Parathyroid adenoma (tissue), 2 donors: ENCODE results near the gene MTHFD2L.
"Not testable (repeated sequence)": the region's sequence is repeated elsewhere in the genome, so short reads cannot be mapped to it uniquely, and the experiment has no call there.

Experiments used
- H2AFZ ChIP-seq: fragments of 300-600 bp; sonication (generic); one replicate; pipeline ENCODE4 v1.7.0; 2017; ENCODE audit warnings: antibody characterized with exemption, mild to moderate bottlenecking
- H3K27ac ChIP-seq: fragments of 300-600 bp; sonication (generic); one replicate; pipeline ENCODE4 v1.7.0; 2017
- H3K27me3 ChIP-seq: fragments of 300-600 bp; sonication (generic); one replicate; pipeline ENCODE4 v1.7.0; 2017; ENCODE audit warnings: low read length; ENCODE audit not compliant: control insufficient read depth, insufficient read depth
- H3K36me3 ChIP-seq: fragments of 300-600 bp; sonication (generic); one replicate; pipeline ENCODE4 v1.7.0; 2017; ENCODE audit warnings: low read length; ENCODE audit not compliant: control insufficient read depth, insufficient read depth
- H3K4me1 ChIP-seq: fragments of 300-600 bp; sonication (generic); one replicate; pipeline ENCODE4 v1.7.0; 2017; ENCODE audit warnings: control low read depth
- H3K4me2 ChIP-seq: fragments of 300-600 bp; sonication (generic); one replicate; pipeline ENCODE4 v1.7.0; 2017; ENCODE audit warnings: low read length
- H3K4me3 ChIP-seq: fragments of 300-600 bp; sonication (generic); one replicate; pipeline ENCODE4 v1.7.0; 2017; ENCODE audit warnings: low read depth, low read length
- H3K79me2 ChIP-seq: fragments of 300-600 bp; sonication (generic); one replicate; pipeline ENCODE4 v1.7.0; 2017; ENCODE audit warnings: control low read depth
- H3K9ac ChIP-seq: fragments of 300-600 bp; sonication (generic); one replicate; pipeline ENCODE4 v1.7.0; 2017; ENCODE audit warnings: mild to moderate bottlenecking
- H3K9me3 ChIP-seq: fragments of 300-600 bp; sonication (generic); one replicate; pipeline ENCODE4 v1.7.0; 2017; ENCODE audit warnings: low read length; ENCODE audit not compliant: control insufficient read depth
- TF ChIP-seq, protein P1 (sequence below): fragments of 300-600 bp; sonication (generic); IDR thresholded peaks from one replicate; pipeline ENCODE4 v1.7.0; 2017; ENCODE audit warnings: antibody characterized with exemption, mild to moderate bottlenecking
- donor health status: primary hyperparathyroidism.

Gene MTHFD2L

GRCh38 chr4:74339501-74339900 lies 181.6 kb downstream of the MTHFD2L start:
- Histone ChIP-seq H3K4me1 (no peaks in the 10 kb centered on the region), H3K4me3 (no peak overlapping the region), H3K27me3 (no peaks in the 10 kb centered on the region), H3K9ac (no peak overlapping the region), H2AFZ (no peak overlapping the region), H3K4me2 (no peak overlapping the region), H3K9me3 (no peaks in the 10 kb centered on the region), H3K79me2 (no peaks in the 10 kb centered on the region), H3K27ac (no peak overlapping the region), H3K36me3 (no peaks in the 10 kb centered on the region)
- TF ChIP-seq, protein P1, sequence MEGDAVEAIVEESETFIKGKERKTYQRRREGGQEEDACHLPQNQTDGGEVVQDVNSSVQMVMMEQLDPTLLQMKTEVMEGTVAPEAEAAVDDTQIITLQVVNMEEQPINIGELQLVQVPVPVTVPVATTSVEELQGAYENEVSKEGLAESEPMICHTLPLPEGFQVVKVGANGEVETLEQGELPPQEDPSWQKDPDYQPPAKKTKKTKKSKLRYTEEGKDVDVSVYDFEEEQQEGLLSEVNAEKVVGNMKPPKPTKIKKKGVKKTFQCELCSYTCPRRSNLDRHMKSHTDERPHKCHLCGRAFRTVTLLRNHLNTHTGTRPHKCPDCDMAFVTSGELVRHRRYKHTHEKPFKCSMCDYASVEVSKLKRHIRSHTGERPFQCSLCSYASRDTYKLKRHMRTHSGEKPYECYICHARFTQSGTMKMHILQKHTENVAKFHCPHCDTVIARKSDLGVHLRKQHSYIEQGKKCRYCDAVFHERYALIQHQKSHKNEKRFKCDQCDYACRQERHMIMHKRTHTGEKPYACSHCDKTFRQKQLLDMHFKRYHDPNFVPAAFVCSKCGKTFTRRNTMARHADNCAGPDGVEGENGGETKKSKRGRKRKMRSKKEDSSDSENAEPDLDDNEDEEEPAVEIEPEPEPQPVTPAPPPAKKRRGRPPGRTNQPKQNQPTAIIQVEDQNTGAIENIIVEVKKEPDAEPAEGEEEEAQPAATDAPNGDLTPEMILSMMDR: no peak

DNA sequence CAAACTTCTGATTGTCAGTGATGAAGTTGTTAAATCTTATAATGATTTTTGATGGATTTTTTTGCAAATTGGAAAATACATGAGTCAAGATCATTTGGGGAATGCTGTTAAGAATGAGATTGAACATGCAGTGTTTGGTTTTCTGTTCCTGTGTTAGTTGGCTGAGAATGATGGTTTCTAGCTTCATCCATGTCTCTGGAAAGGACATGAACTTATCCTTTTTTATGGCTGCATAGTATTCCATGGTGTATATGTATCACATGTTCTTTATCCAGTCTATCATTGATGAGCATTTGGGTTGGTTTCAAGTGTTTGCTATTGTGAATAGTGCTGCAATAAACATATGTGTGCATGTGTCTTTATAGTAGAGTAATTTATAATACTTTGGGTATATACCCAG lies 182.5 kb downstream of the MTHFD2L start:
- not testable (repeated sequence) for H3K27me3 ChIP-seq, H3K4me3 ChIP-seq, H3K79me2 ChIP-seq, H3K27ac ChIP-seq, H3K36me3 ChIP-seq, H3K9ac ChIP-seq, H2AFZ ChIP-seq, H3K4me2 ChIP-seq, H3K4me1 ChIP-seq, H3K9me3 ChIP-seq

DNA sequence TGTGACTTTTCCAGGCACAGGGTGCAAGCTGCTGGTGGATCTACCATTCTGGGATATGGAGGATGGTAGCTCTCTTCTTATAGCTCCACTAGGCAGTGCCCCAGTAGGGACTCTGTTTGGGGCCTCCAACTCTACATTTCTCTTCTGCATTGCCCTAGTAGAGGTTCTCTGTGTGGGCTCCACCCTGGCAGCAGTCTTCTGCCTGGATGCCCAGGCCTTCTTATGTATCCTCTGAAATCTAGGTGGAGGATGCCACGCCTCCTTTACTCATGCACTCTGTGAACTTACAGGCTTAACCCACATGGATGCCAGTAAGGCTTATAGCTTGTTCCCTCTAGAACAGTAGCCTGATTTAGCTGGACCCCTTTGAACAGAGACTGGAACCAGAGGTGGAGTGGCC lies 186.1 kb downstream of the MTHFD2L start:
- Histone ChIP-seq H3K79me2 (no peaks in the 10 kb centered on the region), H3K9me3 (no peaks in the 10 kb centered on the region), H3K9ac (no peak overlapping the region), H3K27ac (no peak overlapping the region), H3K36me3 (no peaks in the 10 kb centered on the region), H3K4me2 (no peak overlapping the region), H2AFZ (no peak overlapping the region), H3K27me3 (no peaks in the 10 kb centered on the region), H3K4me1 (no peaks in the 10 kb centered on the region), H3K4me3 (no peak overlapping the region)
- TF ChIP-seq, protein P1: no peak
